ENCODE measurements around the gene SLC39A12. TPM values are rescaled to one million over a fixed set of nuclear protein-coding genes. Genes with fewer than 3 reads are reported as not detected.
A peak's percentile ranks its signal among the peaks of the same experiment; 100 is the strongest.

The SLC39A12 gene
- total and polyA plus RNA-seq, 2 experiments from 2014 or later = not detected

- Mint-ChIP-seq H3K4me1 (no peaks in the 10 kb centered on the region), H3K27me3 (ENCODE audit: insufficient read depth, low read depth, poor library complexity) (peaks cover 2% of the 10 kb centered on the region)
- TF ChIP-seq REST (IDR thresholded peaks at IDR 0.05; ENCODE audit: unreplicated experiment) (no peak), ZNF462 (CRISPR knock-in tag; IDR thresholded peaks at IDR 0.05) (no peak), POLR2AphosphoS5 (IDR thresholded peaks at IDR 0.05; ENCODE audit: low read depth) (no peak), EZH2 (IDR thresholded peaks at IDR 0.05; ENCODE audit: low read depth, unreplicated experiment) (no peak), EZH2phosphoT487 (IDR thresholded peaks at IDR 0.05; ENCODE audit: unreplicated experiment) (no peak), CTCF (conservative IDR thresholded peaks at IDR 0.05; ENCODE audit: low read depth in 2 of 2) (no peak), JUNB (IDR thresholded peaks at IDR 0.05; ENCODE audit: unreplicated experiment) (no peak), ETS1 (IDR thresholded peaks at IDR 0.05) (no peak), ZNF114 (CRISPR knock-in tag; IDR thresholded peaks at IDR 0.05) (no peak), NANOG (IDR thresholded peaks at IDR 0.05; ENCODE audit: borderline replicate concordance) (no peak), ZNF331 (CRISPR knock-in tag; IDR thresholded peaks at IDR 0.05; ENCODE audit: low read depth) (no peak), STAT1 (IDR thresholded peaks at IDR 0.05; ENCODE audit: unreplicated experiment) (no peak), CREB1 (CRISPR knock-in tag; IDR thresholded peaks at IDR 0.05; ENCODE audit: low read depth) (no peak)
Measured at GRCh38 chr10:17912754-17913153, 39.0 kb upstream of the SLC39A12 start.

More at GRCh38 chr10:17912754-17913153, 39.0 kb upstream of the SLC39A12 start:
- H3K9me2 ChIP-seq (ENCODE audit: insufficient read depth) = no peaks in the 10 kb centered on the region
- ATAC-seq (no peak), DNase-seq (ENCODE audit: low spot score) (no peak)
- H3K27me3 ChIP-seq (ENCODE audit: insufficient read depth) = no peaks in the 10 kb centered on the region
- no peaks in the 10 kb centered on the region for H3F3A ChIP-seq (replicated peaks; ENCODE audit: low read depth)
- no peaks in the 10 kb centered on the region for H3K36me3 Mint-ChIP-seq (ENCODE audit: low read depth)
- H4K20me1 ChIP-seq (replicated peaks; ENCODE audit: insufficient read depth) = no peaks in the 10 kb centered on the region
- H3K4me3 ChIP-seq = no peak overlapping the region
- no peaks in the 10 kb centered on the region for H3K36me3 ChIP-seq (ENCODE audit: insufficient read depth)
- H3K27ac ChIP-seq (ENCODE audit: low read depth) = no peak overlapping the region
- no peak overlapping the region for H3K4me2 ChIP-seq
- no peak overlapping the region for H3K27ac Mint-ChIP-seq
- peaks cover 4% of the 10 kb centered on the region; the same call in 2 of the 3 replicates for H3K9me3 Mint-ChIP-seq
- no peak overlapping the region for H3K4me3 Mint-ChIP-seq
- 0 out of 2 replicates have a peak overlapping the region, but pooled peaks have one; percentile 18 for H2AFZ ChIP-seq
- no peaks in the 10 kb centered on the region for H3K79me2 ChIP-seq (replicated peaks; ENCODE audit: insufficient read depth)
- H3K4me1 ChIP-seq (ENCODE audit: insufficient read depth) = no peaks in the 10 kb centered on the region
